Gastroesophageal sphincter (tissue), 3 donors: ENCODE measurements around the gene AMZ1.

Experiments
- POLR2AphosphoS5 ChIP-seq: sonication (generic); formaldehyde crosslinking; IDR thresholded peaks from one replicate; pipeline ENCODE4 v1.6.1; 2017; ENCODE audit warnings: antibody characterized with exemption
- TF ChIP-seq, protein P1 (sequence below), 4 experiments: fragments of 200-600 bp in 2 of 4; fragments of 450-650 bp in 2 of 4; sonication (generic) in 1 of 4; IDR thresholded peaks; one replicate each; pipeline ENCODE4 v1.5.1; 2017 to 2019; ENCODE audit warnings: antibody characterized with exemption in 4 of 4, mild to moderate bottlenecking in 2 of 4, moderate library complexity in 2 of 4

DNA sequence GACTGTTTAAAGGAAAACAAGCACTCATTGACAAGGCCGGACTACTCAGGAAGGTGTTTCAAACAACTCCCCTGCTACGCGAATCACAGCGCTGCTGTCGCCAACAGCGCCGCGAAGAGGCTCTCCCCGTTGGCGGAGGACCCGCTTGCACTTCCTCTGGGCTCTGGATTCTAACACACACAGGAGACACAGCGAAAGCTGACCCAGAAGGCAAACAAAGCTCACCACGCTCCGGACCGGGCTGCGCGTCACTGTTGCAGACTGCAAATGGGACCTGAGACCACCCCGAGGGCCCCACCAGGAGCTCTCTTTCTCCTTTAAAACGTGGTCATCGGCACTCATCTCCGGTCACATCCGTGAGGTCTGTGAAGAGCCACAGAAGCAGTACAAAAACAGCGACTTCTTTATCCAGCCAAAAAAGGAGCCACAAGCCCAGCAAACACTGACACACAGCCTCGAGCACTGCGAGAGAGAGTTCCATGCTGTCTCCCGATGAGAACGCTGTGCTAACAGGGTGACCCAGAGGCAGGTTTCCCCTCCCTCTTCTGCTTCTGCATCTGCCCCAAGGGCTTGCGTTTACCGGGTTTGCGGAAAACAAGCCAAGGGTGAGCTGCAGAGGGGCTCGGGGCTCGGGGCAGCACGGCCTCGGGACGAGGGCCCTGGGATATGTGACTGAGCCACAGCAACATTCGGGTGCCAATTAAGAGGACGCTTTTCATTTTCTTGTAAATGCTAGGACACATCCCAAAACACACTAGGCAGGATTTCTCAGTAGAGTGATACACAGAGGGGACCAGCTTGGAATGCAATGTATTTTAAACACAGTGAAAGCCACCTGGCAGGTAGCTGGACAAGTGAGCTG is 41.3 kb downstream of the AMZ1 start:
- TF ChIP-seq, protein P1, sequence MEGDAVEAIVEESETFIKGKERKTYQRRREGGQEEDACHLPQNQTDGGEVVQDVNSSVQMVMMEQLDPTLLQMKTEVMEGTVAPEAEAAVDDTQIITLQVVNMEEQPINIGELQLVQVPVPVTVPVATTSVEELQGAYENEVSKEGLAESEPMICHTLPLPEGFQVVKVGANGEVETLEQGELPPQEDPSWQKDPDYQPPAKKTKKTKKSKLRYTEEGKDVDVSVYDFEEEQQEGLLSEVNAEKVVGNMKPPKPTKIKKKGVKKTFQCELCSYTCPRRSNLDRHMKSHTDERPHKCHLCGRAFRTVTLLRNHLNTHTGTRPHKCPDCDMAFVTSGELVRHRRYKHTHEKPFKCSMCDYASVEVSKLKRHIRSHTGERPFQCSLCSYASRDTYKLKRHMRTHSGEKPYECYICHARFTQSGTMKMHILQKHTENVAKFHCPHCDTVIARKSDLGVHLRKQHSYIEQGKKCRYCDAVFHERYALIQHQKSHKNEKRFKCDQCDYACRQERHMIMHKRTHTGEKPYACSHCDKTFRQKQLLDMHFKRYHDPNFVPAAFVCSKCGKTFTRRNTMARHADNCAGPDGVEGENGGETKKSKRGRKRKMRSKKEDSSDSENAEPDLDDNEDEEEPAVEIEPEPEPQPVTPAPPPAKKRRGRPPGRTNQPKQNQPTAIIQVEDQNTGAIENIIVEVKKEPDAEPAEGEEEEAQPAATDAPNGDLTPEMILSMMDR (IDR thresholded peaks at IDR 0.05): no peak
- peak; percentile 13 for TF ChIP-seq POLR2AphosphoS5
